Upper lobe of right lung (tissue), 1 donor: ENCODE measurements around the gene ZNF518A. TPM values are rescaled to one million over a fixed set of nuclear protein-coding genes. Genes with fewer than 3 reads are reported as not detected.

Experiments used
- ATAC-seq: fragments of 200-7000 bp; cut with Tn5 transposase; one replicate; pipeline ENCODE4 v1.9.1; 2020; ENCODE audit warnings: mild to moderate bottlenecking, moderate library complexity
- DNase-seq: peaks from one replicate; pipeline ENCODE4 v3.0.0-alpha.2; 2020
- H3K27ac ChIP-seq: fragments of 200-600 bp; one replicate; pipeline ENCODE4 v1.8.0; 2022
- H3K27me3 ChIP-seq: fragments of 200-600 bp; one replicate; pipeline ENCODE4 v1.8.0; 2022; ENCODE audit warnings: mild to moderate bottlenecking
- H3K36me3 ChIP-seq: fragments of 200-600 bp; one replicate; pipeline ENCODE4 v1.8.0; 2022
- H3K4me1 ChIP-seq: fragments of 200-600 bp; one replicate; pipeline ENCODE4 v1.8.0; 2022
- H3K4me3 ChIP-seq: fragments of 200-600 bp; one replicate; pipeline ENCODE4 v1.8.0; 2022; ENCODE audit warnings: mild to moderate bottlenecking
- H3K9me3 ChIP-seq: fragments of 200-600 bp; one replicate; pipeline ENCODE4 v1.8.0; 2022
- CTCF ChIP-seq: fragments of 200-600 bp; IDR thresholded peaks from one replicate; pipeline ENCODE4 v1.8.0; 2022; ENCODE audit warnings: antibody characterized with exemption
- intact Hi-C: fragments of 100-400 bp; cut with DNase I; formaldehyde crosslinking; loops from one replicate; pipeline ENCODE4 v1.11.0; 2022
- total RNA-seq: library from RNA; stranded (reverse); fragmentation: NEBNext Ultra II Directional; extraction: Animal tissue kit (Norgen Biotek cat#: 25700); gene quantifications from one replicate; pipeline ENCODE4 v1.2.1, GENCODE V29; 2021
- donor health status: DM: no; HTN: yes; CAD: no; lungs with severe emphysema.

The ZNF518A gene
- total RNA-seq, 1 donor from 2014 or later: 17.9 TPM

- no peaks in the 10 kb centered on the region for H3K36me3 ChIP-seq
- H3K27me3 ChIP-seq: no peaks in the 10 kb centered on the region
- DNase-seq (no peak), ATAC-seq (no peak)
- no peaks in the 10 kb centered on the region for H3K4me1 ChIP-seq
- H3K27ac ChIP-seq: no peak overlapping the region
- no peak for TF ChIP-seq CTCF
- intact Hi-C loops: no loop called here
- H3K9me3 ChIP-seq: no peaks in the 10 kb centered on the region
- H3K4me3 ChIP-seq: no peak overlapping the region
Measured at GRCh38 chr10:96211764-96212163, 81.7 kb downstream of the ZNF518A start.

- ATAC-seq (no peak), DNase-seq (no peak)
- no peak overlapping the region for H3K27ac ChIP-seq
- H3K36me3 ChIP-seq: no peaks in the 10 kb centered on the region
- TF ChIP-seq CTCF: no peak
- no peaks in the 10 kb centered on the region for H3K27me3 ChIP-seq
- no peaks in the 10 kb centered on the region for H3K9me3 ChIP-seq
- intact Hi-C loops: no loop called here
- no peaks in the 10 kb centered on the region for H3K4me1 ChIP-seq
- no peak overlapping the region for H3K4me3 ChIP-seq
Measured at GRCh38 chr10:96212911-96213310, 82.8 kb downstream of the ZNF518A start.

Other genes starting within 250 kb of the ZNF518A start
- gene CC2D2B, start 222.3 kb upstream of the ZNF518A start, total RNA-seq: 2.8 TPM
- gene CCNJ, start 86.7 kb upstream of the ZNF518A start, total RNA-seq: 8.4 TPM
- gene BLNK, start 141.3 kb downstream of the ZNF518A start, total RNA-seq: 8.8 TPM
- gene DNTT, start 174.1 kb downstream of the ZNF518A start, total RNA-seq: not detected
- not detected for gene OPALIN, start 228.7 kb downstream of the ZNF518A start, total RNA-seq